Bronchial epithelial cell (primary cell): ENCODE results near the gene DGKK. TPM values are rescaled to one million over a fixed set of nuclear protein-coding genes. Genes with fewer than 3 reads are reported as not detected.

ENCODE experiments used
- DNase-seq: peaks from one replicate; pipeline ENCODE4 v3.0.0-alpha.2; 2010; ENCODE audit warnings: low read depth
- FAIRE-seq: peaks from 2 replicates; lab custom pipeline; 2011; peaks lifted over from hg19 to GRCh38; lab: Jason Lieb, UNC
- H3K27me3 ChIP-seq: 2 replicates; pipeline ENCODE4 v1.5.1; 2011; ENCODE audit warnings: low read length; ENCODE audit not compliant: control insufficient read depth, insufficient read depth
- H3K36me3 ChIP-seq: 2 replicates; pipeline ENCODE4 v1.5.1; 2011; ENCODE audit warnings: low read length; ENCODE audit not compliant: control insufficient read depth, insufficient read depth
- H3K4me3 ChIP-seq: 2 replicates; pipeline ENCODE4 v1.5.1; 2011; ENCODE audit warnings: mild to moderate bottlenecking, low read depth, low read length, control low read depth
- CTCF ChIP-seq: IDR thresholded peaks from 2 replicates; pipeline ENCODE4 v1.5.1; 2011; ENCODE audit warnings: mild to moderate bottlenecking, moderate library complexity, low read length, control low read depth, inconsistent platforms; ENCODE audit not compliant: insufficient read depth, severe bottlenecking
- total RNA-seq: library from RNA; depleted of rRNA; stranded (reverse); fragments of >200 nt; gene quantifications from 2 replicates; pipeline ENCODE4 v1.2.1, GENCODE V29; 2014

DGKK gene
- total RNA-seq, 1 donor from 2014 or later = not detected

GRCh38 chrX:50484662-50485061, 14.0 kb upstream of the DGKK start:
- Histone ChIP-seq H3K4me3 (no peak overlapping the region), H3K36me3 (no peaks in the 10 kb centered on the region), H3K27me3 (no peaks in the 10 kb centered on the region)
- DNase-seq (no peak), FAIRE-seq (no peak)
- TF ChIP-seq CTCF = no peak

- DNase-seq (no peak), FAIRE-seq (no peak)
- H3K4me3 ChIP-seq = no peak overlapping the region
- H3K36me3 ChIP-seq = no peaks in the 10 kb centered on the region
- no peak for TF ChIP-seq CTCF
- H3K27me3 ChIP-seq = no peaks in the 10 kb centered on the region
Observed at GRCh38 chrX:50483283-50483682, 12.7 kb upstream of the DGKK start.

- no peak for TF ChIP-seq CTCF
- no peaks in the 10 kb centered on the region for H3K36me3 ChIP-seq
- FAIRE-seq (no peak), DNase-seq (no peak)
- peaks cover 15% of the 10 kb centered on the region for H3K27me3 ChIP-seq
- no peak overlapping the region for H3K4me3 ChIP-seq
Observed at GRCh38 chrX:50475208-50475607, 4.6 kb upstream of the DGKK start.

GRCh38 chrX:50471390-50471789, 765 bp upstream of the DGKK start:
- H3K27me3 ChIP-seq = peaks cover 30% of the 10 kb centered on the region
- no peak overlapping the region for H3K4me3 ChIP-seq
- no peak for DNase-seq
- TF ChIP-seq CTCF = no peak
- H3K36me3 ChIP-seq = no peaks in the 10 kb centered on the region
- no peak for FAIRE-seq

GRCh38 chrX:50469206-50469605, 1.4 kb downstream of the DGKK start:
- Histone ChIP-seq H3K36me3 (no peaks in the 10 kb centered on the region), H3K27me3 (peaks cover 30% of the 10 kb centered on the region), H3K4me3 (no peak overlapping the region)
- DNase-seq = no peak
- TF ChIP-seq CTCF = no peak
- no peak for FAIRE-seq

- FAIRE-seq (no peak), DNase-seq (no peak)
- Histone ChIP-seq H3K4me3 (no peak overlapping the region), H3K36me3 (no peaks in the 10 kb centered on the region), H3K27me3 (no peaks in the 10 kb centered on the region)
- no peak for TF ChIP-seq CTCF
Observed at GRCh38 chrX:50459615-50460014, 11.0 kb downstream of the DGKK start.
